C4-2B (cell line): ENCODE data around the gene DNAH6.

Experiments used
- CTCF ChIP-seq: fragments of 450-650 bp; conservative IDR thresholded peaks from 2 replicates; pipeline ENCODE4 v1.5.1; 2017; ENCODE audit warnings: mild to moderate bottlenecking
- ZFX ChIP-seq: fragments of 450-650 bp; IDR thresholded peaks from 2 replicates; pipeline ENCODE4 v1.6.1; 2017

DNA sequence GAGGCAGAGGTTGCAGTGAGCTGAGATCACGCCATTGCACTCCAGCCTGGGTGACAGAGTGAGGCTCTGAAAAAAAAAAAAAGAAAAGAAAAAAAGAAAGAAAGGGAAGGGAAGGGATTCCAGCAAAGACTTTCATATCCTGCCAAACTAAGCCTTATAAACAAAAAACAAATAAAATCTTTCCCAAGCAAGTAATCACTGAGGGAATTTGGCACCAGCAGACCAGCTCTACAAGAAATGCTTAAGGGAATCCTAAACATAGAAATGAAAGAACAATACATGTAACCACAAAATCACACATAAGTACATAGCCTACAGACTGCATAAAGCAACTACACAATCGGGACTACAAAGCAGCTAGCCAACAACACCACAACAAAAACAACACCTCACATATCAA lies 285.5 kb downstream of the DNAH6 start:
- TF ChIP-seq CTCF (no peak), ZFX (no peak)
